MM.1S (cell line): ENCODE measurements around the gene ZBTB18.

ENCODE experiments used
- DNase-seq: peaks from one replicate; pipeline ENCODE4 v3.0.0-alpha.2; 2015
- H2AFZ ChIP-seq: fragments of 300-600 bp; sonication (generic); 2 replicates; pipeline ENCODE4 v1.6.0; 2016; ENCODE audit warnings: antibody characterized with exemption, low read length
- H3F3A ChIP-seq: fragments of 300-600 bp; sonication (generic); 2 replicates; pipeline ENCODE4 v1.6.1; 2016; ENCODE audit warnings: mild to moderate bottlenecking, antibody characterized with exemption, low read length, moderate library complexity, mixed read lengths; ENCODE audit not compliant: insufficient read depth
- H3K27ac ChIP-seq: fragments of 300-600 bp; sonication (generic); 2 replicates; pipeline ENCODE4 v1.5.1; 2016; ENCODE audit warnings: mild to moderate bottlenecking, low read length
- H3K27me3 ChIP-seq: fragments of 300-600 bp; sonication (generic); replicated peaks from 2 replicates; pipeline ENCODE4 v1.6.0; 2016; ENCODE audit warnings: low read length; ENCODE audit not compliant: insufficient read depth
- H3K36me3 ChIP-seq: fragments of 300-600 bp; sonication (generic); replicated peaks from 2 replicates; pipeline ENCODE4 v1.6.1; 2016; ENCODE audit warnings: mild to moderate bottlenecking, low read length, mixed read lengths; ENCODE audit not compliant: insufficient read depth
- H3K4me1 ChIP-seq: fragments of 300-600 bp; sonication (generic); 2 replicates; pipeline ENCODE4 v1.6.1; 2016; ENCODE audit warnings: low read length, mixed read lengths
- H3K4me2 ChIP-seq: fragments of 300-600 bp; sonication (generic); 2 replicates; pipeline ENCODE4 v1.6.0; 2016; ENCODE audit warnings: low read depth, low read length
- H3K4me3 ChIP-seq: fragments of 300-600 bp; sonication (generic); 2 replicates; pipeline ENCODE4 v1.5.1; 2016; ENCODE audit warnings: low read length, mixed read lengths
- H3K79me2 ChIP-seq: fragments of 300-600 bp; sonication (generic); 2 replicates; pipeline ENCODE4 v1.6.1; 2016; ENCODE audit warnings: mixed run types, low read length, mixed read lengths
- H3K9ac ChIP-seq: fragments of 300-600 bp; sonication (generic); 2 replicates; pipeline ENCODE4 v1.6.1; 2016; ENCODE audit warnings: low read length, mixed read lengths
- H3K9me2 ChIP-seq: fragments of 300-600 bp; sonication (generic); replicated peaks from 2 replicates; pipeline ENCODE4 v1.6.1; 2016; ENCODE audit warnings: mild to moderate bottlenecking, low read length, mixed read lengths; ENCODE audit not compliant: insufficient read depth
- H3K9me3 ChIP-seq: fragments of 300-600 bp; sonication (generic); replicated peaks from 2 replicates; pipeline ENCODE4 v1.6.1; 2016; ENCODE audit warnings: mild to moderate bottlenecking, low read length, mixed read lengths; ENCODE audit not compliant: insufficient read depth
- H4K20me1 ChIP-seq: fragments of 300-600 bp; sonication (generic); 2 replicates; pipeline ENCODE4 v1.6.1; 2016; ENCODE audit warnings: mild to moderate bottlenecking, low read length, moderate library complexity, mixed read lengths; ENCODE audit not compliant: insufficient read depth
- EZH2 ChIP-seq: fragments of 300-600 bp; sonication (generic); optimal IDR thresholded peaks from 2 replicates; pipeline ENCODE3; 2017; ENCODE audit warnings: low read depth, mild to moderate bottlenecking, antibody characterized with exemption, low read length, mixed read lengths
- EZH2phosphoT487 ChIP-seq: fragments of 300-600 bp; sonication (generic); IDR thresholded peaks from 2 replicates; pipeline ENCODE4 v1.6.1; 2018; ENCODE audit warnings: antibody characterized with exemption, low read length
- TF ChIP-seq, protein P1 (sequence below): fragments of 300-600 bp; sonication (generic); IDR thresholded peaks from 2 replicates; pipeline ENCODE4 v1.5.1; 2016; ENCODE audit warnings: antibody characterized with exemption, low read length, mixed read lengths

The ZBTB18 gene

GRCh38 chr1:244062156-244062725 lies 11.2 kb downstream of the ZBTB18 start:
- no peaks in the 10 kb centered on the region for H4K20me1 ChIP-seq
- no peaks in the 10 kb centered on the region for H3K4me1 ChIP-seq
- TF ChIP-seq, protein P1, sequence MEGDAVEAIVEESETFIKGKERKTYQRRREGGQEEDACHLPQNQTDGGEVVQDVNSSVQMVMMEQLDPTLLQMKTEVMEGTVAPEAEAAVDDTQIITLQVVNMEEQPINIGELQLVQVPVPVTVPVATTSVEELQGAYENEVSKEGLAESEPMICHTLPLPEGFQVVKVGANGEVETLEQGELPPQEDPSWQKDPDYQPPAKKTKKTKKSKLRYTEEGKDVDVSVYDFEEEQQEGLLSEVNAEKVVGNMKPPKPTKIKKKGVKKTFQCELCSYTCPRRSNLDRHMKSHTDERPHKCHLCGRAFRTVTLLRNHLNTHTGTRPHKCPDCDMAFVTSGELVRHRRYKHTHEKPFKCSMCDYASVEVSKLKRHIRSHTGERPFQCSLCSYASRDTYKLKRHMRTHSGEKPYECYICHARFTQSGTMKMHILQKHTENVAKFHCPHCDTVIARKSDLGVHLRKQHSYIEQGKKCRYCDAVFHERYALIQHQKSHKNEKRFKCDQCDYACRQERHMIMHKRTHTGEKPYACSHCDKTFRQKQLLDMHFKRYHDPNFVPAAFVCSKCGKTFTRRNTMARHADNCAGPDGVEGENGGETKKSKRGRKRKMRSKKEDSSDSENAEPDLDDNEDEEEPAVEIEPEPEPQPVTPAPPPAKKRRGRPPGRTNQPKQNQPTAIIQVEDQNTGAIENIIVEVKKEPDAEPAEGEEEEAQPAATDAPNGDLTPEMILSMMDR, result no peak
- TF ChIP-seq EZH2phosphoT487 (no peak), EZH2 (no peak)
- no peak overlapping the region for H3K4me3 ChIP-seq
- DNase-seq, result no peak
- no peaks in the 10 kb centered on the region for H3K9me2 ChIP-seq
- no peaks in the 10 kb centered on the region for H3K9me3 ChIP-seq
- H2AFZ ChIP-seq, result no peak overlapping the region
- H3K36me3 ChIP-seq, result no peaks in the 10 kb centered on the region
- H3K27ac ChIP-seq, result no peak overlapping the region
- no peak overlapping the region for H3K9ac ChIP-seq
- no peaks in the 10 kb centered on the region for H3F3A ChIP-seq
- H3K79me2 ChIP-seq, result no peaks in the 10 kb centered on the region
- no peaks in the 10 kb centered on the region for H3K27me3 ChIP-seq
- H3K4me2 ChIP-seq, result no peak overlapping the region

DNA sequence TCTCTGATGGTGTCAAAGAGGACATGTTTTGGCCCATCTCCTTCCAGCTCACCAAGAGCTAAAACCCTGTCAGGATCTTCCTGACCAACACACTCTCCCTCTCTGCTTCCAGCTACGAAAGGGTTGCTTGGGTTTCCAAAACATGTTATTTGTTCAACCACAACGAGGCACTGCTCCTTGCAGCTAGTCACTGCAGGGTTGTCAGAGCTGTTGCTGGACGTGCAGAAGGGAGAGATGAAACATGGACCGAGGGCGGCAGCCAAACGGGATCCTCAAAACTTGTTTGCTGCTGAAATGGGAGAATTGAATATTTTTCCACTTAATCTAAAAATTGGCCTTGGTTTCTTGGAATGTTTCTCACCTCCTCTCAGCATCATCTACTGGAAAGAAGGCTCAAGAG lies 12.4 kb downstream of the ZBTB18 start:
- H3K36me3 ChIP-seq, result no peaks in the 10 kb centered on the region

DNA sequence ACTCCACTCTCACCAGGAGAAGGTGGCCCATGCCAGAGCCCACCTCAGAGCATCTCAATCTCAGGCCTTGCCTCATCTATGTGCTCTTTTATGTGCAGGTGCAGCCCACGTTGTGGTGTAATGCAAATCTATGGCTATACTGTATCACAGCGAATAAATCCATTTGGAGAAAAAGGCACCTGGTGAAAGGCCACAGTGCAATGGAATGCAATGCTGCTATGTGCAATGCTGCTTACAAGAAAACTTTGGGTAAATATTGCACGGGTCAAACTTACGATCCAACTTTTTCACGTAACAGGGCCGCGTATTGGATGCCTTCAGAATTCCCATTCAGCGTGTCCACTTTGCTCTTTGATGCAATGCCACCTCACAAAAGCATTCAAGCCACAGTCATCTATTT lies 13.5 kb downstream of the ZBTB18 start:
- Histone ChIP-seq H3K27ac (no peak overlapping the region), H3K4me1 (no peaks in the 10 kb centered on the region), H3K9me3 (no peaks in the 10 kb centered on the region), H3K9ac (no peak overlapping the region), H3K9me2 (no peaks in the 10 kb centered on the region), H3K79me2 (no peaks in the 10 kb centered on the region), H3K4me2 (no peak overlapping the region), H3K27me3 (no peaks in the 10 kb centered on the region), H3F3A (no peaks in the 10 kb centered on the region), H2AFZ (no peak overlapping the region), H3K4me3 (no peak overlapping the region), H3K36me3 (no peaks in the 10 kb centered on the region), H4K20me1 (no peaks in the 10 kb centered on the region)
- DNase-seq, result no peak
- TF ChIP-seq, protein P1, result no peak
- TF ChIP-seq EZH2, result no peak

More for the DNA sequence above, 12.4 kb downstream of the ZBTB18 start:
- TF ChIP-seq, protein P1, result no peak
- TF ChIP-seq EZH2 (no peak), EZH2phosphoT487 (no peak)
- H3K4me3 ChIP-seq, result no peak overlapping the region
- H3K79me2 ChIP-seq, result no peaks in the 10 kb centered on the region
- H3K9me3 ChIP-seq, result no peaks in the 10 kb centered on the region
- H3K9ac ChIP-seq, result no peak overlapping the region
- no peaks in the 10 kb centered on the region for H3F3A ChIP-seq
- H3K27ac ChIP-seq, result no peak overlapping the region
- no peaks in the 10 kb centered on the region for H3K9me2 ChIP-seq
- no peaks in the 10 kb centered on the region for H4K20me1 ChIP-seq
- no peaks in the 10 kb centered on the region for H3K27me3 ChIP-seq
- no peak for DNase-seq
- H3K4me1 ChIP-seq, result no peaks in the 10 kb centered on the region
- H3K4me2 ChIP-seq, result no peak overlapping the region
- H2AFZ ChIP-seq, result no peak overlapping the region
